GM18507 (cell line): ENCODE data around the gene TSPAN12.
"Not testable (repeated sequence)": the region's sequence is repeated elsewhere in the genome, so short reads cannot be mapped to it uniquely, and the experiment has no call there.

Experiments used
- DNase-seq: peaks from one replicate; pipeline ENCODE4 v3.0.0; 2011; ENCODE audit warnings: low read depth; ENCODE audit not compliant: insufficient read length; ENCODE audit errors: extremely low spot score
- FAIRE-seq: peaks from 2 replicates; lab custom pipeline; 2011; peaks lifted over from hg19 to GRCh38; lab: Jason Lieb, UNC

The TSPAN12 gene

GRCh38 chr7:120857588-120858573 lies at the start of gene TSPAN12:
Gene TSPAN12, minus strand, starts transcription at chr7:120858144. Its CDS starts 1,381 bp downstream, at chr7:120856763.
- FAIRE-seq (peak; percentile 73), DNase-seq (peak; percentile 60)

- FAIRE-seq (no peak), DNase-seq (no peak)
Measured at GRCh38 chr7:120898715-120899499, 41.0 kb upstream of the TSPAN12 start.

GRCh38 chr7:120895253-120895652 lies 37.3 kb upstream of the TSPAN12 start:
- FAIRE-seq, DNase-seq: not testable (repeated sequence)

- DNase-seq, FAIRE-seq: not testable (repeated sequence)
Measured at GRCh38 chr7:120885602-120886001, 27.7 kb upstream of the TSPAN12 start.

GRCh38 chr7:120877701-120878100 lies 19.8 kb upstream of the TSPAN12 start:
- FAIRE-seq = no peak
- DNase-seq = no peak

GRCh38 chr7:120876922-120877321 lies 19.0 kb upstream of the TSPAN12 start:
- no peak for FAIRE-seq
- no peak for DNase-seq

- DNase-seq (no peak), FAIRE-seq (no peak)
Measured at GRCh38 chr7:120874722-120875121, 16.8 kb upstream of the TSPAN12 start.

GRCh38 chr7:120874016-120874415 lies 16.1 kb upstream of the TSPAN12 start:
- no peak for FAIRE-seq
- DNase-seq = no peak

GRCh38 chr7:120873401-120873800 lies 15.5 kb upstream of the TSPAN12 start:
- FAIRE-seq (no peak), DNase-seq (no peak)

- FAIRE-seq = peak; percentile 70
- no peak for DNase-seq
Measured at GRCh38 chr7:120869700-120870099, 11.8 kb upstream of the TSPAN12 start.

GRCh38 chr7:120867932-120868331 lies 10.0 kb upstream of the TSPAN12 start:
- no peak for DNase-seq
- peak; percentile 39 for FAIRE-seq

GRCh38 chr7:120865191-120865981 lies 7.4 kb upstream of the TSPAN12 start:
- no peak for DNase-seq
- FAIRE-seq = peak; percentile 35

- no peak for DNase-seq
- no peak for FAIRE-seq
Measured at GRCh38 chr7:120864141-120864900, 6.4 kb upstream of the TSPAN12 start.

- DNase-seq (no peak), FAIRE-seq (no peak)
Measured at GRCh38 chr7:120862987-120863590, 5.1 kb upstream of the TSPAN12 start.

GRCh38 chr7:120860156-120860555 lies 2.2 kb upstream of the TSPAN12 start:
- DNase-seq = no peak
- FAIRE-seq = no peak

- DNase-seq (no peak), FAIRE-seq (no peak)
Measured at GRCh38 chr7:120859459-120859858, 1.5 kb upstream of the TSPAN12 start.

- DNase-seq (peak; percentile 52), FAIRE-seq (peak; percentile 91)
Measured at GRCh38 chr7:120856621-120857352, 1.2 kb downstream of the TSPAN12 start.

- FAIRE-seq = no peak
- DNase-seq = no peak
Measured at GRCh38 chr7:120856198-120856597, 1.7 kb downstream of the TSPAN12 start.
